Mammary epithelial cell (primary cell): ENCODE results near the gene TMEM132C.

Experiments used
- CTCF ChIP-seq, 2 donors: IDR thresholded peaks in 1 of 2; conservative IDR thresholded peaks in 1 of 2; 2 replicates each; pipeline ENCODE4 v1.5.1; 2011 to 2012; ENCODE audit warnings: inconsistent platforms in 2 of 2, low read length in 2 of 2, mild to moderate bottlenecking in 2 of 2, control low read depth in 1 of 2, low read depth in 1 of 2; ENCODE audit not compliant: insufficient read depth in 1 of 2; ENCODE audit errors: extremely low read depth in 1 of 2
- EZH2 ChIP-seq: IDR thresholded peaks from 2 replicates; pipeline ENCODE4 v1.6.1; 2012; ENCODE audit warnings: low read length, inconsistent platforms, borderline replicate concordance

- TF ChIP-seq CTCF (conservative IDR thresholded peaks at IDR 0.05 in 1 of 2, IDR thresholded peaks at IDR 0.05 in 1 of 2; ENCODE audit: extremely low read depth in 1 of 2, insufficient read depth in 1 of 2, low read depth in 1 of 2, low read length in 2 of 2) = no peak
- TF ChIP-seq EZH2 = no peak
These were observed 371.0 kb downstream of the TMEM132C start for GRCh38 chr12:128637642-128638606.
